Keratinocyte (primary cell): Measurements from ENCODE around the gene FANCD2.

Experiments
- EZH2 ChIP-seq: IDR thresholded peaks from one replicate; pipeline ENCODE4 v1.6.1; 2012; ENCODE audit warnings: inconsistent platforms, mild to moderate bottlenecking, low read length, moderate library complexity
- TF ChIP-seq, protein P1 (sequence below), 3 experiments: IDR thresholded peaks in 1 of 3; conservative IDR thresholded peaks in 1 of 3; optimal IDR thresholded peaks in 1 of 3; 2 replicates in 2 of 3; 3 replicates in 1 of 3; pipeline versions ENCODE3 to v1.5.1; 2011; ENCODE audit warnings: low read length in 3 of 3, mild to moderate bottlenecking in 3 of 3, moderate library complexity in 2 of 3, control low read depth in 1 of 3, inconsistent platforms in 1 of 3; ENCODE audit not compliant: insufficient read depth in 2 of 3; ENCODE audit errors: extremely low read depth in 1 of 3

DNA sequence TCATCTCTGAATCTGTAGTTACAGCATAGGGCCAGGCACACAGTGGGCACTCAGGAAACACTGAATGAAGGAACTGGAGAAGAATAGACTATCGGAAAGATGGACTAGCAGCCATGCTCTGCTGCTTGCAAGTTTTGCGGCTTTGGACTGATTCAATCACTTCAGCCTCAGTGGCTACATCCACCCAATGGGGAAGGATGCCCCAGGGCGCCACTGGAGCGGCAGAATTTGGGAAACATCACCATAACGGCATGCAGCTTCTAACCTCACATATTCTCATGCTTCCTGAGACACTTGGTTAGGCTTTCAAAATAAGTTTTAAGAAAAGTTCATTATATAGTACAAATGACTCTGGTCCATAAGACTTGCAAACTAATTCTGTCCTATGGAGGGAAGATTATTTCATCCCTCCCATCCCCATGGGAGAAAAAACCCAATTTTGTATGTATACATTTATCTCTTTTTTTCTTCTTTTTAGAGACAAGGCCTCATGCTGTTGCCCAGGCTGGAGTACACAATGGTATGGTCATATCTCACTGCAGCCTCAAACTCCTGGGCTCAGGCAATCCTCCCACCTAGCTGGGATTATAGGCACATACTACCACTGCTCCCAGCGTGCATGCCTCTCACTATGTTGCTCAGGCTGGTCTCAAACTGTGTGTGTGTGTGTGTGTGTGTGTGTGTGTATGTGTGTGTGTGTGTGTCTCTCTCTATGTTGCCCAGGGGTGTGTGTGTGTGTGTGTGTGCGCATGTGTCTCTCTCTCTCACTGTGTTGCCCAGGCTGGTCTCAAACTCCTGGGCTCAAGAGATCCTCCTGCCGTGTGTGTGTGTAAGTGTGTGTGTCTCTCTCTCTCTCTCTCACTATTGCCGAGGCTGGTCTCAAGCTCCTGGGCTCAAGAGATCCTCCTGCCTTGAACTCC is 4.1 kb upstream of the FANCD2 start:
- TF ChIP-seq, protein P1, sequence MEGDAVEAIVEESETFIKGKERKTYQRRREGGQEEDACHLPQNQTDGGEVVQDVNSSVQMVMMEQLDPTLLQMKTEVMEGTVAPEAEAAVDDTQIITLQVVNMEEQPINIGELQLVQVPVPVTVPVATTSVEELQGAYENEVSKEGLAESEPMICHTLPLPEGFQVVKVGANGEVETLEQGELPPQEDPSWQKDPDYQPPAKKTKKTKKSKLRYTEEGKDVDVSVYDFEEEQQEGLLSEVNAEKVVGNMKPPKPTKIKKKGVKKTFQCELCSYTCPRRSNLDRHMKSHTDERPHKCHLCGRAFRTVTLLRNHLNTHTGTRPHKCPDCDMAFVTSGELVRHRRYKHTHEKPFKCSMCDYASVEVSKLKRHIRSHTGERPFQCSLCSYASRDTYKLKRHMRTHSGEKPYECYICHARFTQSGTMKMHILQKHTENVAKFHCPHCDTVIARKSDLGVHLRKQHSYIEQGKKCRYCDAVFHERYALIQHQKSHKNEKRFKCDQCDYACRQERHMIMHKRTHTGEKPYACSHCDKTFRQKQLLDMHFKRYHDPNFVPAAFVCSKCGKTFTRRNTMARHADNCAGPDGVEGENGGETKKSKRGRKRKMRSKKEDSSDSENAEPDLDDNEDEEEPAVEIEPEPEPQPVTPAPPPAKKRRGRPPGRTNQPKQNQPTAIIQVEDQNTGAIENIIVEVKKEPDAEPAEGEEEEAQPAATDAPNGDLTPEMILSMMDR (optimal IDR thresholded peaks at IDR 0.05 in 1 of 3, IDR thresholded peaks at IDR 0.05 in 1 of 3, conservative IDR thresholded peaks at IDR 0.05 in 1 of 3; ENCODE audit: extremely low read depth in 1 of 3, insufficient read depth in 2 of 3, low read length in 3 of 3), result no peak
- no peak for TF ChIP-seq EZH2
